D721Med (cell line): Measurements from ENCODE around the gene MYL5.
"Not testable (repeated sequence)": the region's sequence is repeated elsewhere in the genome, so short reads cannot be mapped to it uniquely, and the experiment has no call there.

Experiments
- DNase-seq: peaks from one replicate; pipeline ENCODE4 v3.0.0; 2011; ENCODE audit warnings: low spot score; ENCODE audit not compliant: insufficient read length
- FAIRE-seq: peaks from 2 replicates; lab custom pipeline; 2011; peaks lifted over from hg19 to GRCh38; lab: Jason Lieb, UNC
- TF ChIP-seq, protein P1 (sequence below): IDR thresholded peaks from 2 replicates; pipeline ENCODE4 v1.5.1; 2012; ENCODE audit warnings: mild to moderate bottlenecking, control low read depth; ENCODE audit not compliant: insufficient read depth; ENCODE audit errors: missing control alignments

Gene MYL5

GRCh38 chr4:632926-633325, 41.4 kb upstream of the MYL5 start:
- TF ChIP-seq, protein P1, sequence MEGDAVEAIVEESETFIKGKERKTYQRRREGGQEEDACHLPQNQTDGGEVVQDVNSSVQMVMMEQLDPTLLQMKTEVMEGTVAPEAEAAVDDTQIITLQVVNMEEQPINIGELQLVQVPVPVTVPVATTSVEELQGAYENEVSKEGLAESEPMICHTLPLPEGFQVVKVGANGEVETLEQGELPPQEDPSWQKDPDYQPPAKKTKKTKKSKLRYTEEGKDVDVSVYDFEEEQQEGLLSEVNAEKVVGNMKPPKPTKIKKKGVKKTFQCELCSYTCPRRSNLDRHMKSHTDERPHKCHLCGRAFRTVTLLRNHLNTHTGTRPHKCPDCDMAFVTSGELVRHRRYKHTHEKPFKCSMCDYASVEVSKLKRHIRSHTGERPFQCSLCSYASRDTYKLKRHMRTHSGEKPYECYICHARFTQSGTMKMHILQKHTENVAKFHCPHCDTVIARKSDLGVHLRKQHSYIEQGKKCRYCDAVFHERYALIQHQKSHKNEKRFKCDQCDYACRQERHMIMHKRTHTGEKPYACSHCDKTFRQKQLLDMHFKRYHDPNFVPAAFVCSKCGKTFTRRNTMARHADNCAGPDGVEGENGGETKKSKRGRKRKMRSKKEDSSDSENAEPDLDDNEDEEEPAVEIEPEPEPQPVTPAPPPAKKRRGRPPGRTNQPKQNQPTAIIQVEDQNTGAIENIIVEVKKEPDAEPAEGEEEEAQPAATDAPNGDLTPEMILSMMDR, result no peak
- DNase-seq (no peak), FAIRE-seq (no peak)

- DNase-seq (no peak), FAIRE-seq (no peak)
- TF ChIP-seq, protein P1, result no peak
Measured at GRCh38 chr4:633406-633805, 40.9 kb upstream of the MYL5 start.

GRCh38 chr4:633976-634598, 40.3 kb upstream of the MYL5 start:
- TF ChIP-seq, protein P1, result no peak
- FAIRE-seq (no peak), DNase-seq (no peak)

GRCh38 chr4:634599-634985, 39.8 kb upstream of the MYL5 start:
- no peak for FAIRE-seq
- no peak for DNase-seq
- TF ChIP-seq, protein P1, result no peak

DNA sequence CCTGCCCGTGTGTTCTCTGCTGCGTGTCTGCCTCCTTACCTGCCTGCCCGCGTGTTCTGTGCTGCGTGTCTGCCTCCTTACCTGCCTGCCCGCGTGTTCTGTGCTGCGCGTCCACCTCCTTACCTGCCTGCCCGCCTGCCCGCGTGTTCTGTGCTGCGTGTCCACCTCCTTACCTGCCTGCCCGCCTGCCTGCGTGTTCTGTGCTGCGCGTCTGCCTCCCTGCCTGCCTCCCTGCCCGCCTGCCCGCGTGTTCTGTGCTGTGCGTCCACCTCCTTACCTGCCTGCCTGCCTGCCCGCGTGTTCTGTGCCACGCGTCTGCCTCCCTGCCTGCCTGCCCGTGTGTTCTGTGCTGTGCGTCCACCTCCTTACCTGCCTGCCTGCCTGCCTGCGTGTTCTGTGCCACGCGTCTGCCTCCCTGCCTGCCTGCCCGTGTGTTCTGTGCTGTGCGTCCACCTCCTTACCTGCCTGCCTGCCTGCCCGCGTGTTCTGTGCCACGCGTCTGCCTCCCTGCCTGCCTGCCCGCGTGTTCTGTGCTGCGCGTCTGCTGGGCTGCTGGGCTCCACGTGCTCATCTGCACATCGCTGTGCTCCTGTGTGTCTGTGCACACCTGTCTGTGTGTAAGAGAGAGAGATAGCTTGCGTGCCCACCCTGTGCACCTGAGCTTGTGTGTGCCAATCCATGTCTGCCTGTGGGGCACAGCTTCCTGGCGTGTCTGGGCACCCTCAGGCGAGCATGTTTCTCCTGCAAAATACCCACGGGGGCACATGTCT, 39.1 kb upstream of the MYL5 start:
- not testable (repeated sequence) for DNase-seq, FAIRE-seq

GRCh38 chr4:635851-636627, 38.3 kb upstream of the MYL5 start:
- DNase-seq, result no peak
- TF ChIP-seq, protein P1, result no peak
- no peak for FAIRE-seq

GRCh38 chr4:636628-637159, 37.6 kb upstream of the MYL5 start:
- FAIRE-seq, result no peak
- DNase-seq, result no peak
- TF ChIP-seq, protein P1, result no peak
